ENCODE data around the gene C3orf20. TPM values are rescaled to one million over a fixed set of nuclear protein-coding genes. Genes with fewer than 3 reads are reported as not detected.
A peak's percentile ranks its signal among the peaks of the same experiment; 100 is the strongest.

C3orf20 gene
- total and polyA plus RNA-seq, 9 of the 15 experiments (the other 6 are each of a cell fraction or from before 2014, with no cell fraction given), result 0.04 TPM; not detected in 8

DNA sequence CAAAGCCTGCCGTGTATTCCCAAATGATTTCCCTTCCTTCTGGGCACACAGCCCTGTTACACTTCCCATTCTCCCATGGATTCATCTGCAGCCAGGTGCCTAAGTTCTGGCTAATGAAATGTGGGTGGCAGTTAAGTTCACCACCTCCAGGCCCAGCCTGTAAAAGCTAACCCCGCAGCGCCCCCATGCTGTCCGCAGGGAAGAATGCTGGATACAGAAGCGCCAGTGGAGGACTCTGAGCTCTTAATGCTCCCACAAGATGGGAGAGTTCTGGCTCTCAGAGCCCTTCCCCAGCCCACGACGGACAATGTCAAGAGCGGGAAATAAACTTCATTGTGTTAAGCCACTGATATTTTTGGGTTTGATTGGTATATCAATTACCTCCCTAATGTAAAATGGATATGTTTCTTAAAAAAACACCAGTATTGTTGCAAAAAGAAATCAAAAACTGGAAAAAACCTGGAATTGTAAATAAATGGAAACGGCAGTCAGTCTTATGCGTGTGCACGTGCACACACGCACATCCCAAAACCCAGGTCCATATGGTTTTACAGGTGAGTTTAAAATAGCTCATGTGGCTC lies 106.1 kb downstream of the C3orf20 start (continued):
- TF ChIP-seq, protein P1, sequence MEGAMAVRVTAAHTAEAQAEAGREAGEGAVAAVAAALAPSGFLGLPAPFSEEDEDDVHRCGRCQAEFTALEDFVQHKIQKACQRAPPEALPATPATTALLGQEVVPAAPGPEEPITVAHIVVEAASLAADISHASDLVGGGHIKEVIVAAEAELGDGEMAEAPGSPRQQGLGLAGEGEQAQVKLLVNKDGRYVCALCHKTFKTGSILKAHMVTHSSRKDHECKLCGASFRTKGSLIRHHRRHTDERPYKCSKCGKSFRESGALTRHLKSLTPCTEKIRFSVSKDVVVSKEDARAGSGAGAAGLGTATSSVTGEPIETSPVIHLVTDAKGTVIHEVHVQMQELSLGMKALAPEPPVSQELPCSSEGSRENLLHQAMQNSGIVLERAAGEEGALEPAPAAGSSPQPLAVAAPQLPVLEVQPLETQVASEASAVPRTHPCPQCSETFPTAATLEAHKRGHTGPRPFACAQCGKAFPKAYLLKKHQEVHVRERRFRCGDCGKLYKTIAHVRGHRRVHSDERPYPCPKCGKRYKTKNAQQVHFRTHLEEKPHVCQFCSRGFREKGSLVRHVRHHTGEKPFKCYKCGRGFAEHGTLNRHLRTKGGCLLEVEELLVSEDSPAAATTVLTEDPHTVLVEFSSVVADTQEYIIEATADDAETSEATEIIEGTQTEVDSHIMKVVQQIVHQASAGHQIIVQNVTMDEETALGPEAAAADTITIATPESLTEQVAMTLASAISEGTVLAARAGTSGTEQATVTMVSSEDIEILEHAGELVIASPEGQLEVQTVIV (CRISPR knock-in tag; IDR thresholded peaks at IDR 0.05; ENCODE audit: borderline replicate concordance), result no peak
- TF ChIP-seq ETV1 (tag; conservative IDR thresholded peaks at IDR 0.05; ENCODE audit: low read depth) (no peak), KDM1A (IDR thresholded peaks at IDR 0.05) (no peak), SMAD4 (CRISPR knock-in tag; conservative IDR thresholded peaks at IDR 0.05) (no peak), SMAD2 (IDR thresholded peaks at IDR 0.05; ENCODE audit: low read depth, low read length) (no peak), ELF2 (CRISPR knock-in tag; IDR thresholded peaks at IDR 0.05) (no peak), ZNF263 (CRISPR knock-in tag; IDR thresholded peaks at IDR 0.05; ENCODE audit: borderline replicate concordance) (peak; percentile 40; the same call in 1 of the 2 replicates), E2F3 (CRISPR knock-in tag; IDR thresholded peaks at IDR 0.05) (no peak), ETV6 (IDR thresholded peaks at IDR 0.05; ENCODE audit: borderline replicate concordance in 1 of 2, low read depth in 2 of 2, low read length in 1 of 2) (no peak), ETV6 (CRISPR knock-in tag; IDR thresholded peaks at IDR 0.05; ENCODE audit: borderline replicate concordance) (no peak)
- TF ChIP-seq, protein P2, sequence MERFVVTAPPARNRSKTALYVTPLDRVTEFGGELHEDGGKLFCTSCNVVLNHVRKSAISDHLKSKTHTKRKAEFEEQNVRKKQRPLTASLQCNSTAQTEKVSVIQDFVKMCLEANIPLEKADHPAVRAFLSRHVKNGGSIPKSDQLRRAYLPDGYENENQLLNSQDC (CRISPR knock-in tag; IDR thresholded peaks at IDR 0.05), result no peak
